Activated B cell treated with CpG ODN at 0.5 μM for 24 hours (primary cell): ENCODE measurements around the gene TRIM66. TPM values are rescaled to one million over a fixed set of nuclear protein-coding genes. Genes with fewer than 3 reads are reported as not detected.
A peak's percentile ranks its signal among the peaks of the same experiment; 100 is the strongest.

Experiments used
- ATAC-seq: fragments of 200-7000 bp; cut with Tn5 transposase; one replicate; pipeline ENCODE4 v1.10.0; 2021; ENCODE audit warnings: low read depth, mild to moderate bottlenecking, moderate library complexity
- CTCF ChIA-PET: fragments of 350-600 bp; sonication (Branson Sonifier 250); formaldehyde crosslinking; loops from one replicate; lab custom pipeline; 2021; ENCODE audit warnings: antibody characterized with exemption; lab: Charles Lee
- POLR2A ChIA-PET: fragments of 350-600 bp; sonication (Branson Sonifier 250); formaldehyde crosslinking; loops from one replicate; lab custom pipeline; 2021; ENCODE audit warnings: antibody characterized with exemption; lab: Charles Lee
- DNase-seq: peaks from one replicate; pipeline ENCODE4 v3.0.0; 2022
- H3K27ac Mint-ChIP-seq: one replicate; pipeline ENCODE4 v1.8.0; 2020; ENCODE audit warnings: mixed read lengths
- H3K27me3 Mint-ChIP-seq: one replicate; pipeline ENCODE4 v1.8.0; 2021; ENCODE audit warnings: mixed read lengths
- H3K36me3 Mint-ChIP-seq: one replicate; pipeline ENCODE4 v1.8.0; 2021; ENCODE audit warnings: low read depth, mixed read lengths
- H3K4me1 Mint-ChIP-seq: one replicate; pipeline ENCODE4 v1.8.0; 2021; ENCODE audit warnings: mixed read lengths
- H3K4me3 Mint-ChIP-seq: one replicate; pipeline ENCODE4 v1.8.0; 2020; ENCODE audit warnings: mild to moderate bottlenecking, mixed read lengths
- H3K9me3 Mint-ChIP-seq: one replicate; pipeline ENCODE4 v1.8.0; 2020; ENCODE audit warnings: mixed read lengths
- intact Hi-C: fragments of 100-400 bp; cut with micrococcal nuclease; formaldehyde crosslinking; loops from one replicate; pipeline ENCODE4 v1.15.1; 2024
- total RNA-seq: library from RNA; stranded (reverse); gene quantifications from 2 replicates; pipeline ENCODE4 v1.2.3, GENCODE V29; 2022
- TF ChIP-seq, protein P1 (sequence below): fragments of 200-600 bp; IDR thresholded peaks from one replicate; pipeline ENCODE4 v1.8.0; 2022; ENCODE audit warnings: antibody characterized with exemption, mild to moderate bottlenecking

Gene TRIM66
- total RNA-seq, 1 donor from 2014 or later: 12.4 TPM

DNA sequence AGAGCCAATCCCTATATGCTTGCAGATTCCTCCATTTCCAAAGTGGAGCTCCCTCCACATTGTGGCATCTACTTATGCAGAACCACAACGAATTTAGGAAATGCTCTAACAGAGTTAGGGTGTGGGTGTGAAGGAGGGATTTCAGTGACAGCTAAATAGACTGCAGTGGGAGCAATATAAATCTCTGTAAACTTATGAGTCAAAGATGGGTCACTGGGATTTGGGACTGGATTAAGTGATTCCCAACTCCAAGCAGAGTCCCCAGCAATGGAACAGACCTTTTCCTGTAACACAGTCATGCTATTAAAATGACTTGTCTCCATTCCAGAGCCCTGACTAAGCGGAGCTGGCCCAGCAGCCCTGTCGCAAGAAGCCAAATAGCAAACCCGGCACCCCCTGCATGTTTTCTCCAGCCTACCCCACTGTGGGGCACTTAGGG lies 36.8 kb upstream of the TRIM66 start:
- no peak for DNase-seq
- Mint-ChIP-seq H3K9me3 (no peaks in the 10 kb centered on the region), H3K27me3 (peaks cover 10% of the 10 kb centered on the region), H3K27ac (no peak overlapping the region), H3K4me3 (no peak overlapping the region), H3K4me1 (peaks cover 19% of the 10 kb centered on the region), H3K36me3 (no peaks in the 10 kb centered on the region)
- no peak for ATAC-seq
- POLR2A ChIA-PET: interaction anchor here (0.9 kb wide), 1 partner anchor 13 kb away, joined by 3 read pairs; no protein-coding TSS in a partner anchor
- TF ChIP-seq, protein P1, sequence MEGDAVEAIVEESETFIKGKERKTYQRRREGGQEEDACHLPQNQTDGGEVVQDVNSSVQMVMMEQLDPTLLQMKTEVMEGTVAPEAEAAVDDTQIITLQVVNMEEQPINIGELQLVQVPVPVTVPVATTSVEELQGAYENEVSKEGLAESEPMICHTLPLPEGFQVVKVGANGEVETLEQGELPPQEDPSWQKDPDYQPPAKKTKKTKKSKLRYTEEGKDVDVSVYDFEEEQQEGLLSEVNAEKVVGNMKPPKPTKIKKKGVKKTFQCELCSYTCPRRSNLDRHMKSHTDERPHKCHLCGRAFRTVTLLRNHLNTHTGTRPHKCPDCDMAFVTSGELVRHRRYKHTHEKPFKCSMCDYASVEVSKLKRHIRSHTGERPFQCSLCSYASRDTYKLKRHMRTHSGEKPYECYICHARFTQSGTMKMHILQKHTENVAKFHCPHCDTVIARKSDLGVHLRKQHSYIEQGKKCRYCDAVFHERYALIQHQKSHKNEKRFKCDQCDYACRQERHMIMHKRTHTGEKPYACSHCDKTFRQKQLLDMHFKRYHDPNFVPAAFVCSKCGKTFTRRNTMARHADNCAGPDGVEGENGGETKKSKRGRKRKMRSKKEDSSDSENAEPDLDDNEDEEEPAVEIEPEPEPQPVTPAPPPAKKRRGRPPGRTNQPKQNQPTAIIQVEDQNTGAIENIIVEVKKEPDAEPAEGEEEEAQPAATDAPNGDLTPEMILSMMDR: no peak
- CTCF ChIA-PET: no interaction called here
- intact Hi-C loops: no loop called here

DNA sequence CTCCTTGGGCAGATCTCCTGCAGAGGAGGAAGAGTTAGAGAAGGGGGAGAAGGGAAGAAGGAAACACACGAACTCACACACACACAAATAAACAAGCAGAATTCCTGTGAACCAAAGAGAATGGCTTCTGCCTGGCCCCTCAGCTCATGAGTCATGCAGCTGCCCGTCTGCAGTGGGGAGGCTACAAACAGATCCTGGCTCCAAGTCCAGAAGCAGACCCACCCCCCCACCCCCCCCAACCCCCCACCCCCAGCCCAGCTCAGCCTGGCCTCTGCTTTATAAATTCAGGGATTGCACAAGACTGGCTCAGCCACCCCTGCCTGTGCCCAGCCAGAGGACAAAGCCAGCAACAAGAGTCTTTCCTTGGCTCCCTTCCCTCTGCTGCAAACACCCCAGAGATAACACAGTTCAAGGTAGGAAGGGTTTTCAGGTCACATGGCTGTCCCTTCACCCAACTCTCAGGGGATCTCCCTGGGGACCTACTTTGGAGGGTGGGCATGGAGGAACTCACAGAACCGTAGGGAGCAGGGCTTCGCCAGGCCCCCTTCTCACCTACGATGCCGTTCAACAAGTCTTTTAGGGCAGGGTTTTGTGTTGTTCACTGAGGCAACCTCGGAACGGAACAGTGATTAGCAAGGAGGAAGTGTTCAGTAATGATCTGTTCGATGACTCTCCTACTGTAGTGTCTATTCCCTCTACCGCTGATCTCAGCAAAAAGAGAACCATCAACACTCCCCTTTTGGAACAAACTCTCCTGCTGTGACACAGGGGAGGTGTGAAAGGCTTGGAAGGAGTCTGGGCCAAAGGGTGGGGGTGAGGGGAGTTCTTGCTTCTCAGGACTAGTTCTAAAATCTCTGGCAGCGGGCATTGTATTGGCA lies 35.6 kb upstream of the TRIM66 start:
- Mint-ChIP-seq H3K36me3 (no peaks in the 10 kb centered on the region), H3K27ac (peak overlapping the region; percentile 64), H3K9me3 (no peaks in the 10 kb centered on the region), H3K27me3 (peaks cover 10% of the 10 kb centered on the region), H3K4me1 (peaks cover 19% of the 10 kb centered on the region), H3K4me3 (peak overlapping the region; percentile 68)
- peak; percentile 96 for ATAC-seq
- intact Hi-C loops: no loop called here
- ChIA-PET POLR2A (interaction anchor here (0.9 kb wide), 1 partner anchor 14 kb away, joined by 3 read pairs; no protein-coding TSS in a partner anchor), CTCF (no interaction called here)
- TF ChIP-seq, protein P1: no peak
- peak; percentile 24 for DNase-seq

DNA sequence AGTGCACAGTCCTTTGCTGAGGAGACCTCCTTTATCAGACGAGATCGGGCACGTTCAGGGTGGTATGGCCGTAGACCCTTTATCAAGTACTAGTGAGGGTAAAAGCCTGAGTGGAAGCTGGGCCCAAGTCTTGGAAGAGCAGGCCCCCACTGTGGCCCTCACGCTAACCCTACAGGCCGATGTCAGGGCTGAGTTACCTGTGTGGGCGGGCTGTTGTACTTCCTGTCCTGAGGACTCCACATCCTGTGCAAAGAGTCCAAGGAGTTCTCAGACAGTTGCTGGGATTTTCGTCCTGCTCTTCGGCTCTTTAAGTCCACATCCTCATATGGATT lies 35.0 kb upstream of the TRIM66 start:
- H3K4me1 Mint-ChIP-seq: peaks cover 19% of the 10 kb centered on the region
- ChIA-PET CTCF (no interaction called here), POLR2A (no interaction called here)
- DNase-seq (no peak), ATAC-seq (no peak)
- H3K9me3 Mint-ChIP-seq: no peaks in the 10 kb centered on the region
- no peak overlapping the region for H3K4me3 Mint-ChIP-seq
- intact Hi-C loops: no loop called here
- TF ChIP-seq, protein P1: no peak
- H3K36me3 Mint-ChIP-seq: no peaks in the 10 kb centered on the region
- H3K27ac Mint-ChIP-seq: no peak overlapping the region
- peaks cover 6% of the 10 kb centered on the region for H3K27me3 Mint-ChIP-seq

DNA sequence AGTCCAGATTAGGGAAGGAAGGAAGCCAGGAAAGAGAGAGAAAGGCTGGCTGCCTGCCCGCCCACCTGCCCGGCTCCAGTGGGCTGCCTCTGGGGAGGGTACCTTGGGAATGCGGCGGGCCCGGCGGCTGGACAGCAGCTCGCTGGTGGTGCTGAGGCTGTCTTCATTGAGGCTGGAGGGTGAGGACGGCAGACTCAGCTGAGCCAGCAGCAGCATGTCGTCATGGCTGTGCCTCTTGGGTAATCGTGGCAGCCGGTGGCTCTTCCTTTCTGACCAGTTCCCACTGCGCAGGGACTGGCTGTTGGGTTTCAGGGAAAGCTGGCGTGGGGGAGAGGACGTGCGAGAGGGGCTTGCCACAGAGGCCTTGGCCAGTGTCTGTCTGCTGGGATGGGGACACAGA lies 33.0 kb upstream of the TRIM66 start:
- H3K4me1 Mint-ChIP-seq: peaks cover 19% of the 10 kb centered on the region
- H3K27ac Mint-ChIP-seq: no peak overlapping the region
- POLR2A ChIA-PET: interaction anchor here (1.1 kb wide), 1 partner anchor 27 kb away, joined by 3 read pairs; no protein-coding TSS in a partner anchor
- CTCF ChIA-PET: no interaction called here
- intact Hi-C loops: no loop called here
- ATAC-seq: no peak
- no peak overlapping the region for H3K4me3 Mint-ChIP-seq
- TF ChIP-seq, protein P1: no peak
- peaks cover 3% of the 10 kb centered on the region for H3K27me3 Mint-ChIP-seq
- H3K9me3 Mint-ChIP-seq: no peaks in the 10 kb centered on the region
- DNase-seq: no peak
- H3K36me3 Mint-ChIP-seq: no peaks in the 10 kb centered on the region

DNA sequence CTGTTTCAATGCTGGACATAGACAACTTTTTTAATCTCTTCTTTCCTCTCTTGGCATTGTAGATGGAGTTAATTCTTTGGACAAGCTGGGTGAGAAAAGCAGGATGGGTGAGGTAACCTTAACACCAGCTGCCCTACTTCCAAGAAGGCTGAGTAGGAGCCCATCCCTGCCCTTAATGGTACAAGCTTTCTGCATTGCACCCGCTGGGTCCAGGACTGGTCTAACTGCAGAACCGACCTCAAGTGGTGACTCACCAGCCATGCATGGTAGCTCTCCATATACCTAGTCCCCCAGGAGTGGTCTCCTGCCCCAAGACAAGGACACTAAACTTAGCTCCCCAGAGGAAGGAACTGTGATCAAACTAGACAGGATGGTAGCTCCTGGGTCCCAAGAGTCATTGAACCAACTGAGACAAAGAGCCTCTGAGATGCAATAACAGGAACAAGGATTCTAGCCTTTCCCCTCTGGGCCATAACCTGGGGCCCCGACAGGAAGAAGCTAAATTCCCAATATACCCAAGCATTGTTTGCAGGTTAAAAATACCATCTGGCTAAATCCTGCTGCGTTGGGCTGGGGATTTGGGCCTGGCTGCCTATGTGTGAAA lies 32.3 kb upstream of the TRIM66 start:
- no peak overlapping the region for H3K4me3 Mint-ChIP-seq
- CTCF ChIA-PET: no interaction called here
- H3K4me1 Mint-ChIP-seq: peaks cover 19% of the 10 kb centered on the region
- H3K27ac Mint-ChIP-seq: no peak overlapping the region
- intact Hi-C loops: no loop called here
- H3K9me3 Mint-ChIP-seq: no peaks in the 10 kb centered on the region
- no peaks in the 10 kb centered on the region for H3K27me3 Mint-ChIP-seq
- DNase-seq: no peak
- no peak for ATAC-seq
- TF ChIP-seq, protein P1: no peak
- POLR2A ChIA-PET: interaction anchor here (1.1 kb wide), 1 partner anchor 26 kb away, joined by 3 read pairs; no protein-coding TSS in a partner anchor
- H3K36me3 Mint-ChIP-seq: no peaks in the 10 kb centered on the region
